Thymus (tissue), 11 donors: Measurements from ENCODE around the gene FAM120B. TPM values are rescaled to one million over a fixed set of nuclear protein-coding genes. Genes with fewer than 3 reads are reported as not detected.

Source experiments
- DNase-seq, 9 donors: peaks; one replicate each; pipeline ENCODE4 v3.0.0-alpha.2; 2013; ENCODE audit warnings: low spot score in 9 of 9, low read depth in 6 of 9, missing footprints in 1 of 9
- H3K27ac ChIP-seq, 2 donors: one replicate each; pipeline ENCODE4 v1.5.1; 2013; ENCODE audit warnings: control low read depth in 1 of 2, low read depth in 1 of 2, low read length in 1 of 2, mild to moderate bottlenecking in 1 of 2, moderate library complexity in 1 of 2
- H3K27me3 ChIP-seq, 2 donors: one replicate each; pipeline ENCODE4 v1.5.1; 2013; ENCODE audit warnings: low read length in 1 of 2; ENCODE audit not compliant: control insufficient read depth in 2 of 2, insufficient read depth in 1 of 2
- H3K36me3 ChIP-seq, 2 donors: one replicate each; pipeline ENCODE4 v1.5.1; 2013; ENCODE audit warnings: low read length in 1 of 2, mild to moderate bottlenecking in 1 of 2, moderate library complexity in 1 of 2; ENCODE audit not compliant: control insufficient read depth in 2 of 2, insufficient read depth in 2 of 2
- H3K4me1 ChIP-seq, 2 donors: one replicate each; pipeline ENCODE4 v1.5.1; 2013; ENCODE audit warnings: low read length in 2 of 2; ENCODE audit not compliant: control insufficient read depth in 2 of 2, insufficient read depth in 2 of 2
- H3K4me3 ChIP-seq, 2 donors: one replicate each; pipeline ENCODE4 v1.5.1; 2013; ENCODE audit warnings: low read length in 2 of 2, control low read depth in 1 of 2, mild to moderate bottlenecking in 1 of 2
- H3K9me3 ChIP-seq, 2 donors: one replicate each; pipeline ENCODE4 v1.5.1; 2013; ENCODE audit warnings: low read length in 1 of 2, mild to moderate bottlenecking in 1 of 2; ENCODE audit not compliant: control insufficient read depth in 2 of 2, insufficient read depth in 1 of 2
- WGBS: extraction: QIAGEN DNeasy Blood & Tissue Kit; methylation state at CpG from one replicate; pipeline ENCODE4 v1.1.7; 2013; 5-methylcytosine and 5-hydroxymethylcytosine counted together
- polyA plus RNA-seq: library from polyadenylated mRNA; stranded (reverse); fragments of 200-250 nt; gene quantifications from one replicate; pipeline ENCODE4 v1.2.3, GENCODE V29; 2013
- total RNA-seq: library from RNA; stranded (reverse); fragments of 120-200 nt; gene quantifications from one replicate; pipeline ENCODE4 v1.2.4, GENCODE V29; 2013
- donor health status: healthy.

Gene FAM120B
- total and polyA plus RNA-seq, 2 donors: 12.1 to 13.6 TPM

DNA sequence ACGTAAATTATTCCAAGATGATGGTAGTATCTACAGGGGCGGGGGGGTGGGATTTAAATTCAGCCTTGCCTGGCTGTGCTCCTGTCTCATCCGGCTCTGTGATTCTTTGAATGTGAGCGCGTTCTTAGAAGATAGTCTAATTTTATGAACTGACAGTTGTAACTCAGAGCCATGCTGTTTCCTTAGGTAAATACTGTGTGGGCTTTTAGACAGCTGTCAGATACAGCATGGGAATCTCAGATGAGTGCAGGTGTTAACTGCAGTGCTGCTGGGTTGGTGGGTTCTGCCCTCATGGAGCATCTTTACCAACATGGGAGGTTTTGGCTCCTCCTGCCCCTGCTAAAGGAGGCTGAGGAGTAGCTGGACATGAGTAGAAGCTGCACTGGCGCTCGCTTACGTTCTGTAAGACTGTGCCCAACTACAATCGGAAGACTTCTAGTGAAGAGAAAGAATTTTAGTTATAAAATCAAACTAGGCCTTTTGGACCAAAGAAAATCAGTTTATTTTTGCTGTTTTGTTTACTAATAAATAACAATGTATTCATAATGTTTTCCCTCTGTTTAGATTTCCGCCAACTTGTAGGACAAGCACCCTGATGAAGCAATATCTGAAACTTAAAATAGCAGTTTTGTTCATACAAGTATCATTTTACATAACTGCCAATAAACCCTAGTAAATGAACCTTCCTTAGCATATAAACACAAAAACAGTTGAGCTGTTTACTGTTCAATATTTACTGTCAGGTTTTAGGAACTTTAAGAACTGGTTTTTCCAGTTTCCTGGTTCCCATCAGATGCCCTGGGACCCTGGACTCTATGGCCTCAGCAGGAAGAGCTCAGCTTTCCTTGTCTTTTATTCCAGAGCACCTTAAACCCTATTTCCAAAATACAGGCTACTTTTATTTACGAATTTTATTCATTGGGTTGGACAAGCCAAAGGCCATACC, 66.1 kb downstream of the FAM120B start:
- Histone ChIP-seq H3K4me3 (no peak overlapping the region), H3K4me1 (peaks cover 0 to 2% of the 10 kb centered on the region in 2 donors), H3K9me3 (no peaks in the 10 kb centered on the region), H3K36me3 (peaks cover 20 to 30% of the 10 kb centered on the region in 2 donors), H3K27ac (no peak overlapping the region), H3K27me3 (no peaks in the 10 kb centered on the region)
- DNase-seq: no peak
- 97% methylated on average over 11 of the region's 11 CpGs for WGBS

DNA sequence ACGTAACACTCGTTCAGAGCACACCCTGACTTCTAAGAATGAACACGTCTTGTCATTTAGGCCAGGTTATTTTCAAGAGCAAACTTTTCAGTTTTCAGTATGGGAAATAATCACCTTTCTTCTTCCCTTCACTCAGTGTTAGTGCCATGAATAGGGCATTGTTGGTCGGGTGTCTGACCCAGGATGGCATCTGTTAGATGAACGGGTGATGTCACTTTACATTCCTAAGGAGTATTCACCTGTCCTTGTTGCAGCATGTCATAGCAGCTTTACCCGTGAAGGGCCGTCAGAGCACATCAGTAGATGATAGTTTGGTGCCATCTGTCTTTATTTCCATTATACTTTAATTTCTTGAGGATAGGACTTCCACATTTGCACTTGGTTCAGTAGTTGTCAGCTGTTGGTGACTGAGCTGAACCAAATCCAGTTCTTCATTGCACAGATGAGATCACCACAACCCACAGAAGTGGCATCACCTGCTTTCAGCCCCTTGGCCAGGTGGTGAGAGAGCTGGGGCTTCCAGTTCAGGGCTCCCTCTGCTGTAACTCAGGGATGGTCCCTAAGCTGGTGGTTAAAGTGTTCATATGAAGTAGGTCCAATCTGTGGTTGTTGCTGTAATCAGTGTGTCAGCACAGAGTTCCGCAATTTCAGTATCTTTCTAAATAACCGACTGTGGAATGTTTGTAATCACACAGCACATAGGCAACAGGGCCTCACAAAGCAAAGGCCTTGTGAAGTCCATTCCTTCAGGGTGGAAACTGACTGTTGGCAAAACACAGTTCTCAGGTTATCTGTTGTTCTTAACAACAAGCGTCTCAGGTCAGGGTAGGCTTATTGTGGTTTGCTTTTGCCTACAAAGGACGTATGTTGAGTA, 68.2 kb downstream of the FAM120B start:
- H3K27me3 ChIP-seq: no peaks in the 10 kb centered on the region
- no peaks in the 10 kb centered on the region for H3K9me3 ChIP-seq
- peaks cover 2 to 4% of the 10 kb centered on the region in 2 donors for H3K4me1 ChIP-seq
- peaks cover 17 to 24% of the 10 kb centered on the region in 2 donors for H3K36me3 ChIP-seq
- DNase-seq: peak in 1 of 9 donors; percentile 10
- WGBS: 97% methylated on average over 11 of the region's 11 CpGs
- H3K27ac ChIP-seq: peak overlapping the region in 1 of 2 donors; percentile 27
- H3K4me3 ChIP-seq: no peak overlapping the region

DNA sequence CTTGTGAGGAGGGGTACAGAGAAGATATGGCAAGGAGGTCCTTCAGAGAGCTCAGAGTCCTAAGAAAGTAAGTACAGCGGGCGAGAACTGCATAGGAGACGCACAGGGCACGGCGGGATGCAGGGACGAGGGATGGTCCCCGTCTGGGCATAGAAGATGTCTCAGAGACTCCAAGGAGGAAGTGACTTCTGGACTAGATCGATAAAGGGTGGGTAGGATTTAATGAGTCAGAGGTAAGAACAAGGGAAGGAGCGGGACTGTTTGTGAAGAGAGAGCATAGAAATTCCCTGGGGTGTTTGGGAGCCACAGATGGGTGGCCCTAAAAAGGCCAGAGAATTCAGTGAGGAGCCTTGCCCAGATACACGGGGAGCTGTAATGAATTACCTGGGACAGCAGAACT, 69.1 kb downstream of the FAM120B start:
- H3K36me3 ChIP-seq: peaks cover 17% of the 10 kb centered on the region in 2 donors
- WGBS: 92% methylated on average over 10 of the region's 10 CpGs
- H3K27me3 ChIP-seq: no peaks in the 10 kb centered on the region
- H3K27ac ChIP-seq: no peak overlapping the region
- peaks cover 2 to 4% of the 10 kb centered on the region in 2 donors for H3K4me1 ChIP-seq
- no peak for DNase-seq
- no peak overlapping the region for H3K4me3 ChIP-seq
- no peaks in the 10 kb centered on the region for H3K9me3 ChIP-seq

DNA sequence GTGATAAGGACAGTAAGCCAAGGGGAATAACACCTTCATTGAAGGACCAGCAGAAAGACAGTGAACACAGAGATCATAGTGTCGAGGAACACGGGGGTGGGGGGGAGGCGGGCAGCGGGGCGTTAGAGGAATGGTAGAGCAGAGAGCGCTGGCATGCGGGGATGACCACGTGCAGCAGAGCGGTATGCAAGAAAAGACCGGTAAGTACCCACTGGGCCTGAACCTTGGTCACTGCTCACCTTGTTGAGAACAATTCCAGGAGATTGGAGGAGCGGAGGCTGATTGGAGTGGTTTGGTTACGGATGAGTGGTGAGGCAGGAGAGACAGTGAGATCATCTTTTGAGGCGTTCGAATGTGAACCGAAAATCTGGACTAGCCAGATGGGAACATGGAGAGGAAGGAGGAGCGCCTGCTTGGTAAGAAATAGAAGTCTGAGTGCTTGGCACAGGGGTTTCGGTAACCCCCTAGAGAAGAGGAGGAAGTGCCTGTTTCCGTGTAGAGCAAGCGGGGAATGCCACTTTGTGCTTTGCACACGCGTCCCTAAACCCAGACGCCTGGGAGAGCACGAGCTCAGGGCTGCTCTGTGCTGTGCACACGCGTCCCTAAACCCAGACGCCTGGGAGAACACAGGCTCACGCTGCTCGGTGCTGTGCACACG, 70.0 kb downstream of the FAM120B start:
- 83% methylated on average over 29 of the region's 29 CpGs for WGBS
- no peak for DNase-seq

DNA sequence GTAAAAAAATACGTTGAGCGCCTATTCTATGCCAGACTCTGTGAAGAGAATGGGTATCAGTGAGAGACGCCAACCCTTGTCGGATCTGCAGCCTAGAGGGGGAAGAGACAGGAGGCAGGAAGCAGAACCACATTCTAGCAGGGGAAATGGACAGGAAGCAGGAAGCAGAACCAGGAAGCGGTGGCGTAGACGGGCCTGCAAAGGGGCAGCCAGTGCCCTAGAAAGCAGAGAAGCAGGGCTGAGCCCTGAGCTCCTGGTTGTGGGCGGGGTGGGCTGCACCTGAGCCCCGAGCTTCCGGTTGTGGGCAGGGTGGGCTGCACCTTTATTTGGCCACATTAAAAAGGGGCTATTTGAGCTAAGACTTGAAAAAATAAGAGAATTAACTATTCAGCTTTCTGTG, 71.9 kb downstream of the FAM120B start:
- Histone ChIP-seq H3K27me3 (no peaks in the 10 kb centered on the region), H3K4me3 (no peak overlapping the region), H3K9me3 (no peaks in the 10 kb centered on the region), H3K27ac (no peak overlapping the region), H3K4me1 (peaks cover 2 to 4% of the 10 kb centered on the region in 2 donors), H3K36me3 (peaks cover 12 to 17% of the 10 kb centered on the region in 2 donors)
- no peak for DNase-seq
- WGBS: 90% methylated on average over 10 of the region's 10 CpGs

More for the DNA sequence above, 70.0 kb downstream of the FAM120B start:
- Histone ChIP-seq H3K27me3 (no peaks in the 10 kb centered on the region), H3K36me3 (peaks cover 12 to 17% of the 10 kb centered on the region in 2 donors), H3K4me3 (no peak overlapping the region), H3K4me1 (peaks cover 2 to 4% of the 10 kb centered on the region in 2 donors), H3K27ac (no peak overlapping the region), H3K9me3 (no peaks in the 10 kb centered on the region)

DNA sequence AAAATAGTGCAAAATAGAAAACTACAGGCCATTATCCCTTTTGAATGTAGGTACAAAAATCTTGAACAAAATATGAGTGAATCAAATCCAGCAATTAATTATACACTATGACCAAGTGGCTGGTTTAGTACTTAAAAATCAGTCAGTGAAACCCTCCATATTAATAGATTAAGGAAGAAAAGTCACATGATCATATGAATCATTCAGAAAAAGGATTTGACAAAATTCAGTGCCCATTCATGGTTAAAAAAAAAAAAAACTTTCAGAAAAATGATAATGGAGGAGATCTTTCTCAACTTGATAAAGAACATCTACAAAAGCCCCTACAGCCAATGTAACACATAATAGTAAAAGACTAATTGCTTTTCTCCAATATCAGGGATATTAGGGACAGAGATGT, 75.0 kb downstream of the FAM120B start:
- Histone ChIP-seq H3K27me3 (no peaks in the 10 kb centered on the region), H3K4me1 (peaks cover 0 to 4% of the 10 kb centered on the region in 2 donors), H3K36me3 (peaks cover 0 to 6% of the 10 kb centered on the region in 2 donors), H3K27ac (no peak overlapping the region), H3K4me3 (no peak overlapping the region), H3K9me3 (no peaks in the 10 kb centered on the region)
- DNase-seq: no peak

DNA sequence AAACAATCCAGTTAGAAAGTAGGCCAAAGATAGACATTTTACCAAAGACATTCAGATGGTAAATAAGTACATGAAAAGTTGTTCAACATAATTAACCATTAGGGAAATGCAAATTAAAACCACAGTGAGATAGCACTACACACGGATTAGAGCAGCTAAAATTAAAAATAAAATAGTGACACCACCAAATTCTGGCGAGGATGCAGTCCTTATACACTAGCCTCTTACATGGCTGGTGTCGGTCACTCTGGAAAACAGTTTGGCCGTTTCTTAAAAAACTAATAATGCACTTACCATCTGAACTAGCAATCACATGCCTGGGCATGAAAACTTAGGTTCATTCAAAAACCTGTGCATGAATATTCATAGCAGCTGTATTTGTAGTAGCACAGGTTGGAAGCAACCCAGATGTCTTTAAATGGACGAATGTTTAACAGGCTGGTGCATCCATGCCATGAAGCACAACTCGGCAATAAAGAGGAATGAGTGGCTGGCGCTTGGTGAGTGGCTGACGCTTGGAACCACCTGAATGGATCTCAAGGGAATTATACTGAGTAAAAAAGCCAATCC, 77.0 kb downstream of the FAM120B start:
- H3K36me3 ChIP-seq: peaks cover 0 to 4% of the 10 kb centered on the region in 2 donors
- DNase-seq: no peak
- no peak overlapping the region for H3K4me3 ChIP-seq
- WGBS: 95% methylated on average over 8 of the region's 8 CpGs
- no peak overlapping the region for H3K27ac ChIP-seq
- no peaks in the 10 kb centered on the region for H3K9me3 ChIP-seq
- peaks cover 0 to 3% of the 10 kb centered on the region in 2 donors for H3K4me1 ChIP-seq
- H3K27me3 ChIP-seq: no peaks in the 10 kb centered on the region

DNA sequence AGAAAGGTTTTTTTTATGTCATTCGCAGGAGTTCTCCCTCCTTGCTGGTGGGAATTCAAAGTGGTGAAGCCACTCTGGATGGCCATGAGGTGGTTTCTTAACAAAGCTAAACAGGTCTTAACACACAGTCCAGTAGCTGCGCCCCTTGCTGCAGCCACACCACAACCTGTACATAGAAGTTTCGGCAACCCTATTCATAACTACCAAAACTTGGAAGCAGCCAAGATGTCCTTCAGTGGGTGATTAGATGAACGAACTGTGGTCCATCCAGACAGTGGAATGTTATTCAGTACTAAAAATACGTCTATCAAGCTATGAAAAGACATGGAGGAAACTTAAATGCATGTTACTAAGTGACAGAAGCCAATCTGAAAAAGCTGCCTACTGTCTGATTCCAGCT, 78.9 kb downstream of the FAM120B start:
- WGBS: 97% methylated on average over 5 of the region's 5 CpGs
- Histone ChIP-seq H3K4me1 (no peaks in the 10 kb centered on the region), H3K9me3 (no peaks in the 10 kb centered on the region), H3K4me3 (no peak overlapping the region), H3K27me3 (no peaks in the 10 kb centered on the region), H3K27ac (no peak overlapping the region), H3K36me3 (peaks cover 6 to 8% of the 10 kb centered on the region in 2 donors)
- DNase-seq: no peak
